CD14-positive monocyte (primary cell): Measurements from ENCODE around the gene SMIM10. TPM values are rescaled to one million over a fixed set of nuclear protein-coding genes. Genes with fewer than 3 reads are reported as not detected.

ENCODE experiments used
- DNase-seq, 3 donors: peaks; one replicate each; pipeline ENCODE4 v3.0.0-alpha.2; 2011 to 2022
- H2AFZ ChIP-seq: 2 replicates; pipeline ENCODE4 v1.6.0; 2012; ENCODE audit warnings: mild to moderate bottlenecking, low read depth, low read length, inconsistent platforms; ENCODE audit not compliant: insufficient read depth, poor library complexity, severe bottlenecking
- H3K27ac ChIP-seq, 2 donors: 1 replicate in 1 of 2; 2 replicates in 1 of 2; pipeline ENCODE4 v1.5.1; 2012 to 2013; ENCODE audit warnings: low read length in 2 of 2, control low read depth in 1 of 2, inconsistent platforms in 1 of 2, low read depth in 1 of 2, mild to moderate bottlenecking in 1 of 2
- H3K27me3 ChIP-seq, 2 donors: one replicate each; pipeline versions ENCODE4 v1.6.0 to v1.6.1; 2011 to 2013; ENCODE audit warnings: low read length in 2 of 2; ENCODE audit not compliant: control insufficient read depth in 2 of 2, insufficient read depth in 2 of 2
- H3K36me3 ChIP-seq, 2 donors: replicated peaks in 1 of 2; 1 replicate in 1 of 2; 2 replicates in 1 of 2; pipeline versions ENCODE4 v1.5.1 to v1.6.1; 2012 to 2013; ENCODE audit warnings: low read length in 2 of 2, control low read depth in 1 of 2, inconsistent platforms in 1 of 2, mild to moderate bottlenecking in 1 of 2; ENCODE audit not compliant: insufficient read depth in 2 of 2, control insufficient read depth in 1 of 2
- H3K4me1 ChIP-seq, 2 donors: 1 replicate in 1 of 2; 2 replicates in 1 of 2; pipeline versions ENCODE4 v1.5.1 to v1.6.1; 2012 to 2013; ENCODE audit warnings: low read length in 2 of 2, control low read depth in 1 of 2, inconsistent platforms in 1 of 2, mild to moderate bottlenecking in 1 of 2, moderate library complexity in 1 of 2; ENCODE audit not compliant: insufficient read depth in 2 of 2, control insufficient read depth in 1 of 2
- H3K4me2 ChIP-seq: replicated peaks from 2 replicates; pipeline ENCODE3; 2012; ENCODE audit warnings: low read length, moderate library complexity, mild to moderate bottlenecking; ENCODE audit not compliant: poor library complexity, severe bottlenecking; ENCODE audit errors: extremely low read depth
- H3K4me3 ChIP-seq, 3 experiments: fragments of 200-600 bp in 1 of 3; sonication (generic) in 1 of 3; replicated peaks in 1 of 3; 1 replicate in 2 of 3; 2 replicates in 1 of 3; pipeline ENCODE4 v1.5.1; 2011 to 2013; ENCODE audit warnings: low read length in 3 of 3, mild to moderate bottlenecking in 3 of 3, control low read depth in 2 of 3, low read depth in 2 of 3, inconsistent platforms in 1 of 3, moderate library complexity in 1 of 3
- H3K79me2 ChIP-seq: 2 replicates; pipeline ENCODE4 v1.6.0; 2012; ENCODE audit warnings: mild to moderate bottlenecking, control low read depth, inconsistent platforms, low read length, moderate library complexity; ENCODE audit not compliant: insufficient read depth
- H3K9ac ChIP-seq: 2 replicates; pipeline ENCODE4 v1.6.0; 2017; ENCODE audit warnings: low read length, mild to moderate bottlenecking; ENCODE audit not compliant: insufficient read depth, poor library complexity, severe bottlenecking
- H3K9me3 ChIP-seq, 2 donors: replicated peaks in 1 of 2; 1 replicate in 1 of 2; 2 replicates in 1 of 2; pipeline versions ENCODE4 v1.5.1 to v1.6.1; 2012 to 2013; ENCODE audit warnings: low read length in 2 of 2, control low read depth in 1 of 2; ENCODE audit not compliant: control insufficient read depth in 1 of 2, insufficient read depth in 1 of 2
- H4K20me1 ChIP-seq: 2 replicates; pipeline ENCODE4 v1.6.0; 2012; ENCODE audit warnings: mild to moderate bottlenecking, low read length, control low read depth, moderate library complexity; ENCODE audit not compliant: insufficient read depth
- H3K27ac Mint-ChIP-seq, 7 donors: one replicate each; pipeline ENCODE4 v1.8.0; 2020; ENCODE audit warnings: mild to moderate bottlenecking in 7 of 7, mixed read lengths in 7 of 7, moderate library complexity in 6 of 7, inconsistent platforms in 2 of 7
- H3K27me3 Mint-ChIP-seq, 3 donors: one replicate each; pipeline ENCODE4 v1.8.0; 2021 to 2022; ENCODE audit warnings: low read depth in 3 of 3, mild to moderate bottlenecking in 3 of 3, mixed read lengths in 3 of 3, moderate library complexity in 3 of 3, inconsistent platforms in 1 of 3
- H3K36me3 Mint-ChIP-seq, 2 donors: one replicate each; pipeline ENCODE4 v1.8.0; 2020; ENCODE audit warnings: mixed read lengths in 2 of 2, inconsistent platforms in 1 of 2, mild to moderate bottlenecking in 1 of 2
- H3K4me1 Mint-ChIP-seq: one replicate; pipeline ENCODE4 v1.8.0; 2020; ENCODE audit warnings: mild to moderate bottlenecking, mixed read lengths
- H3K4me3 Mint-ChIP-seq, 2 donors: one replicate each; pipeline ENCODE4 v1.8.0; 2020; ENCODE audit warnings: mild to moderate bottlenecking in 2 of 2, mixed read lengths in 2 of 2, moderate library complexity in 1 of 2
- H3K9me3 Mint-ChIP-seq, 7 donors: one replicate each; pipeline ENCODE4 v1.8.0; 2020 to 2022; ENCODE audit warnings: mixed read lengths in 7 of 7, mild to moderate bottlenecking in 6 of 7, moderate library complexity in 6 of 7, inconsistent platforms in 2 of 7
- CTCF ChIP-seq: fragments of 200-600 bp; IDR thresholded peaks from one replicate; pipeline ENCODE4 v1.8.0; 2022; ENCODE audit warnings: antibody characterized with exemption, mild to moderate bottlenecking
- WGBS: methylation state at CpG from one replicate; pipeline ENCODE4 v1.1.5; 2013; ENCODE audit warnings: missing lambda C conversion rate; ENCODE audit not compliant: insufficient coverage; 5-methylcytosine and 5-hydroxymethylcytosine counted together
- intact Hi-C, 2 donors: fragments of 100-400 bp; cut with micrococcal nuclease; formaldehyde crosslinking; loops; one replicate each; pipeline versions ENCODE4 v1.15.0 to v1.15.1; 2023
- polyA plus RNA-seq, 3 donors: library from polyadenylated mRNA; depleted of rRNA in 1 of 3; unstranded in 2 of 3; stranded (reverse) in 1 of 3; fragments of 300-500 nt in 2 of 3; fragments of >200 nt in 1 of 3; fragmentation: Illumina TruSeq in 2 of 3; gene quantifications; 1 replicate in 2 of 3; 2 replicates in 1 of 3; pipeline ENCODE4 v1.2.3, GENCODE V29; 2012 to 2021

Gene SMIM10
- polyA plus RNA-seq, 3 donors, result 0.10 to 0.26 (median 0.15) TPM

- no peaks in the 10 kb centered on the region for H3K36me3 Mint-ChIP-seq
- Histone ChIP-seq H4K20me1 (no peaks in the 10 kb centered on the region), H3K4me1 (peaks cover 0 to 4% of the 10 kb centered on the region in 2 donors), H3K4me3 (no peak overlapping the region), H3K9ac (no peak overlapping the region), H2AFZ (no peak overlapping the region), H3K27me3 (peaks cover 0 to 2% of the 10 kb centered on the region in 2 donors), H3K36me3 (no peaks in the 10 kb centered on the region), H3K79me2 (no peaks in the 10 kb centered on the region), H3K4me2 (no peak overlapping the region), H3K9me3 (no peaks in the 10 kb centered on the region), H3K27ac (no peak overlapping the region)
- TF ChIP-seq CTCF, result no peak
- peaks cover 0 to 1% (median 0%) of the 10 kb centered on the region in 7 donors for H3K9me3 Mint-ChIP-seq
- H3K27me3 Mint-ChIP-seq, result peaks cover 0 to 7% (median 1%) of the 10 kb centered on the region in 3 donors
- no peak overlapping the region for H3K27ac Mint-ChIP-seq
- WGBS, result no CpG with 5 or more reads among the region's 1 CpG
- no peak overlapping the region for H3K4me3 Mint-ChIP-seq
- peaks cover 10% of the 10 kb centered on the region for H3K4me1 Mint-ChIP-seq
- no peak for DNase-seq
- intact Hi-C loops, result no loop called here
Measured at GRCh38 chrX:135009057-135009610, 18.3 kb downstream of the SMIM10 start.

- Mint-ChIP-seq H3K4me1 (peaks cover 5% of the 10 kb centered on the region), H3K36me3 (no peaks in the 10 kb centered on the region), H3K4me3 (no peak overlapping the region), H3K9me3 (peaks cover 0 to 3% (median 0%) of the 10 kb centered on the region in 7 donors), H3K27ac (no peak overlapping the region), H3K27me3 (peaks cover 0 to 5% (median 1%) of the 10 kb centered on the region in 3 donors)
- H3K9me3 ChIP-seq, result no peaks in the 10 kb centered on the region
- no peak overlapping the region for H3K4me2 ChIP-seq
- no peak for TF ChIP-seq CTCF
- no peak overlapping the region for H3K27ac ChIP-seq
- no peaks in the 10 kb centered on the region for H3K36me3 ChIP-seq
- no peak overlapping the region for H2AFZ ChIP-seq
- no peaks in the 10 kb centered on the region for H4K20me1 ChIP-seq
- no peak overlapping the region for H3K9ac ChIP-seq
- no peaks in the 10 kb centered on the region for H3K4me1 ChIP-seq
- WGBS, result 100% methylated on average over 1 of the region's 4 CpGs
- DNase-seq, result no peak
- intact Hi-C loops, result no loop called here
- H3K79me2 ChIP-seq, result no peaks in the 10 kb centered on the region
- H3K4me3 ChIP-seq, result no peak overlapping the region
- peaks cover 0 to 2% of the 10 kb centered on the region in 2 donors for H3K27me3 ChIP-seq
Measured at GRCh38 chrX:135009838-135010237, 19.0 kb downstream of the SMIM10 start.
